ENCODE measurements around the gene PXMP4. TPM values are rescaled to one million over a fixed set of nuclear protein-coding genes. Genes with fewer than 3 reads are reported as not detected.

The PXMP4 gene
- total and polyA plus RNA-seq, 2 of the 4 experiments (the other 2 are of a cell fraction): 3.6 to 7.1 TPM

DNA sequence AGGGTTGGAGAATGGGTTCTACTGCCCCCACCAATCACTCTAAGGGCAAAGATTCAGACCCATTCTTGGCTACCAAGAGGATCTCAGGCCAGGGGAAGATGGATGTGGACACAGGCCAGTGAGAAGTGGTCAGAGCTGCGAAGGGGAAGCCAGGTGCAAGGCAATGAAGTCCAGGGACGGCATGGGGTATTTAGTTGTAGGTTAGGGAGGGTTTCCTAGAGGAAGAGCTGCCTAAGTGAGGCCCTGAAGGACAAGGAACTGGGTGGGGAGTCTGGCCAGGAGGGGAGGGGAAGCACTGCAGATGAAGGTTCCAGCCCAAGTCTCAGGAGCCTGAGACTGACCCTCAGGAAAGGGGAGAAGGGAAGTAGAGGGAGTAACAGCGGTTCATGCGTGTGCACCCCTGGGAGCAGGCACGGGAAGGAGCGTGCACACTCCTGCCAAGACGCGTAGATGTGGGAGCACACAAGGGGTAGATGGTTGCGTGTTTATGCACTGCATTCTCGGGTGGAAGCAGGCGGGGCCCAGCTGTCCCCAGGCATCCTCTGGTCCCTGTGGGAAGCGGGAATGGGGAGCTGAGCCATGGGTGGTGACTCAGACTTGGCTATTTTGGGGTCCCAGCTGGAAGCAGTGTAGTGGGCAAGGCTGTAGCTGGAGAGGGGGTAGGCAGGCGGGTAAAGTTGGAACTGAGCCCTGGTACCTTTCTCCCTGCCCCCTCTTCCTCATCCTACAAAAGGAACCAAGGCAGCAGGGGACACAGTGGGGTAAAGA is 50.1 kb downstream of the PXMP4 start (continued):
- TF ChIP-seq, protein P1, sequence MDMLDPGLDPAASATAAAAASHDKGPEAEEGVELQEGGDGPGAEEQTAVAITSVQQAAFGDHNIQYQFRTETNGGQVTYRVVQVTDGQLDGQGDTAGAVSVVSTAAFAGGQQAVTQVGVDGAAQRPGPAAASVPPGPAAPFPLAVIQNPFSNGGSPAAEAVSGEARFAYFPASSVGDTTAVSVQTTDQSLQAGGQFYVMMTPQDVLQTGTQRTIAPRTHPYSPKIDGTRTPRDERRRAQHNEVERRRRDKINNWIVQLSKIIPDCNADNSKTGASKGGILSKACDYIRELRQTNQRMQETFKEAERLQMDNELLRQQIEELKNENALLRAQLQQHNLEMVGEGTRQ (IDR thresholded peaks at IDR 0.05; ENCODE audit: low read depth, low read length): no peak
- TF ChIP-seq, protein P2, sequence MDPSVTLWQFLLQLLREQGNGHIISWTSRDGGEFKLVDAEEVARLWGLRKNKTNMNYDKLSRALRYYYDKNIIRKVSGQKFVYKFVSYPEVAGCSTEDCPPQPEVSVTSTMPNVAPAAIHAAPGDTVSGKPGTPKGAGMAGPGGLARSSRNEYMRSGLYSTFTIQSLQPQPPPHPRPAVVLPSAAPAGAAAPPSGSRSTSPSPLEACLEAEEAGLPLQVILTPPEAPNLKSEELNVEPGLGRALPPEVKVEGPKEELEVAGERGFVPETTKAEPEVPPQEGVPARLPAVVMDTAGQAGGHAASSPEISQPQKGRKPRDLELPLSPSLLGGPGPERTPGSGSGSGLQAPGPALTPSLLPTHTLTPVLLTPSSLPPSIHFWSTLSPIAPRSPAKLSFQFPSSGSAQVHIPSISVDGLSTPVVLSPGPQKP (IDR thresholded peaks at IDR 0.05; ENCODE audit: borderline replicate concordance, low read depth, low read length): no peak
- TF ChIP-seq POLR2A (IDR thresholded peaks at IDR 0.05; ENCODE audit: low read depth, low read length): no peak
